ENCODE data around the gene ITGB7.
A peak's percentile ranks its signal among the peaks of the same experiment; 100 is the strongest.

The ITGB7 gene

GRCh38 chr12:53207042-53207441 lies at the start of gene ITGB7:
Gene ITGB7 (minus strand): TSS chr12:53207251. CDS start chr12:53200443, 6,808 bp downstream.
- DNase-seq: peak; percentile 73

- DNase-seq: no peak
These were observed 48.9 kb upstream of the ITGB7 start for GRCh38 chr12:53255996-53256395.

GRCh38 chr12:53254816-53255545 lies 47.9 kb upstream of the ITGB7 start:
- DNase-seq: no peak

- no peak for DNase-seq
These were observed 46.2 kb upstream of the ITGB7 start for GRCh38 chr12:53253298-53253697.

GRCh38 chr12:53252349-53252916 lies 45.4 kb upstream of the ITGB7 start:
- no peak for DNase-seq

- DNase-seq: peak; percentile 63
These were observed 44.7 kb upstream of the ITGB7 start for GRCh38 chr12:53251477-53252348.

GRCh38 chr12:53245286-53245685 lies 38.2 kb upstream of the ITGB7 start:
- no peak for DNase-seq

GRCh38 chr12:53244337-53244736 lies 37.3 kb upstream of the ITGB7 start:
- no peak for DNase-seq

GRCh38 chr12:53241623-53242412 lies 34.8 kb upstream of the ITGB7 start:
- no peak for DNase-seq

GRCh38 chr12:53239643-53240258 lies 32.7 kb upstream of the ITGB7 start:
- no peak for DNase-seq

GRCh38 chr12:53236443-53237111 lies 29.5 kb upstream of the ITGB7 start:
- peak; percentile 60 for DNase-seq

- DNase-seq: no peak
These were observed 28.8 kb upstream of the ITGB7 start for GRCh38 chr12:53235742-53236442.

GRCh38 chr12:53235164-53235563 lies 28.1 kb upstream of the ITGB7 start:
- no peak for DNase-seq

GRCh38 chr12:53234271-53234914 lies 27.3 kb upstream of the ITGB7 start:
- no peak for DNase-seq

GRCh38 chr12:53233671-53234121 lies 26.6 kb upstream of the ITGB7 start:
- no peak for DNase-seq

GRCh38 chr12:53232646-53233461 lies 25.8 kb upstream of the ITGB7 start:
- no peak for DNase-seq

- peak; percentile 51 for DNase-seq
These were observed 25.0 kb upstream of the ITGB7 start, which contains the start of gene RARG for GRCh38 chr12:53231921-53232645. Gene RARG (minus strand): TSS chr12:53232209. CDS start chr12:53227545, 4,664 bp downstream.

GRCh38 chr12:53231671-53231920 lies 24.5 kb upstream of the ITGB7 start:
- DNase-seq: no peak
